ENCODE results near the gene CSF1. TPM values are rescaled to one million over a fixed set of nuclear protein-coding genes. Genes with fewer than 3 reads are reported as not detected.

The CSF1 gene
- total and polyA plus RNA-seq, 4 experiments from 2014 or later = 5.0 to 13.9 (median 11.4) TPM

GRCh38 chr1:109897259-109897955 lies 13.2 kb upstream of the CSF1 start:
- no peaks in the 10 kb centered on the region for H3K36me3 ChIP-seq (ENCODE audit: insufficient read depth, low read length)
- Mint-ChIP-seq H3K27me3 (no peaks in the 10 kb centered on the region), H3K27ac (no peak overlapping the region), H3K9me3 (no peaks in the 10 kb centered on the region), H3K36me3 (no peaks in the 10 kb centered on the region), H3K4me3 (no peak overlapping the region), H3K4me1 (peaks cover 0 to 5% (median 2%) of the 10 kb centered on the region in 4 donors)
- CTCF ChIA-PET (ENCODE audit: partially characterized antibody) = interaction anchor here (1.0 to 1.2 kb wide), 2 partner anchors 86 to 123 kb away, joined by 3 read pairs; no protein-coding TSS in a partner anchor
- H3K27ac ChIP-seq (ENCODE audit: low read depth, low read length) = no peak overlapping the region
- H3K27me3 ChIP-seq (ENCODE audit: insufficient read depth, low read length) = no peaks in the 10 kb centered on the region
- POLR2A ChIA-PET (ENCODE audit: partially characterized antibody) = interaction anchor here (1.6 to 1.7 kb wide), 2 partner anchors 9 to 107 kb away, joined by 4 to 8 read pairs; no protein-coding TSS in a partner anchor
- no peak for DNase-seq
- no peaks in the 10 kb centered on the region for H3K9me3 ChIP-seq (ENCODE audit: control insufficient read depth in 1 of 2, low read length in 2 of 2)
- H3K4me1 ChIP-seq (ENCODE audit: insufficient read depth, low read length) = peaks cover 16% of the 10 kb centered on the region
- intact Hi-C loops (cut with micrococcal nuclease) = no loop called here
- H3K4me3 ChIP-seq (ENCODE audit: low read length in 2 of 2) = no peak overlapping the region

GRCh38 chr1:109898842-109899241 lies 11.8 kb upstream of the CSF1 start:
- no peak for DNase-seq
- Histone ChIP-seq H3K36me3 (ENCODE audit: insufficient read depth, low read length) (no peaks in the 10 kb centered on the region), H3K4me1 (ENCODE audit: insufficient read depth, low read length) (peaks cover 16% of the 10 kb centered on the region), H3K9me3 (ENCODE audit: control insufficient read depth in 1 of 2, low read length in 2 of 2) (no peaks in the 10 kb centered on the region), H3K4me3 (ENCODE audit: low read length in 2 of 2) (no peak overlapping the region), H3K27ac (ENCODE audit: low read depth, low read length) (no peak overlapping the region), H3K27me3 (ENCODE audit: insufficient read depth, low read length) (no peaks in the 10 kb centered on the region)
- intact Hi-C loops (cut with micrococcal nuclease) = no loop called here
- ChIA-PET POLR2A (ENCODE audit: partially characterized antibody) (interaction anchor here (0.8 kb wide), 1 partner anchor 12 kb away, joined by 3 read pairs; no protein-coding TSS in a partner anchor), CTCF (ENCODE audit: partially characterized antibody) (no interaction called here)
- Mint-ChIP-seq H3K4me3 (no peak overlapping the region), H3K27ac (peak overlapping the region in 1 of 7 donors; percentile 10), H3K36me3 (no peaks in the 10 kb centered on the region), H3K4me1 (peaks cover 2 to 5% (median 4%) of the 10 kb centered on the region in 4 donors), H3K9me3 (no peaks in the 10 kb centered on the region), H3K27me3 (no peaks in the 10 kb centered on the region)

- Histone ChIP-seq H3K27ac (ENCODE audit: low read depth, low read length) (no peak overlapping the region), H3K4me3 (ENCODE audit: low read length in 2 of 2) (no peak overlapping the region), H3K9me3 (ENCODE audit: control insufficient read depth in 1 of 2, low read length in 2 of 2) (no peaks in the 10 kb centered on the region), H3K36me3 (ENCODE audit: insufficient read depth, low read length) (no peaks in the 10 kb centered on the region), H3K4me1 (ENCODE audit: insufficient read depth, low read length) (peaks cover 14% of the 10 kb centered on the region), H3K27me3 (ENCODE audit: insufficient read depth, low read length) (no peaks in the 10 kb centered on the region)
- intact Hi-C loops (cut with micrococcal nuclease) = no loop called here
- ChIA-PET CTCF (ENCODE audit: partially characterized antibody) (no interaction called here), POLR2A (ENCODE audit: partially characterized antibody) (no interaction called here)
- H3K4me1 Mint-ChIP-seq = peaks cover 7 to 14% (median 10%) of the 10 kb centered on the region in 4 donors
- DNase-seq = no peak
- no peak overlapping the region for H3K4me3 Mint-ChIP-seq
- no peak overlapping the region for H3K27ac Mint-ChIP-seq
- H3K9me3 Mint-ChIP-seq = no peaks in the 10 kb centered on the region
- H3K27me3 Mint-ChIP-seq = no peaks in the 10 kb centered on the region
- H3K36me3 Mint-ChIP-seq = no peaks in the 10 kb centered on the region
Observed at GRCh38 chr1:109901141-109901523, 9.5 kb upstream of the CSF1 start.

- H3K4me1 ChIP-seq (ENCODE audit: insufficient read depth, low read length) = peaks cover 14% of the 10 kb centered on the region
- intact Hi-C loops (cut with micrococcal nuclease) = no loop called here
- CTCF ChIA-PET (ENCODE audit: partially characterized antibody) = interaction anchor here (1.0 to 4.0 kb wide), 3 partner anchors 83 to 126 kb away, joined by 3 to 18 read pairs (median 3); partner anchors contain the start of gene AHCYL1
- Mint-ChIP-seq H3K27ac (peak overlapping the region in 1 of 7 donors; percentile 17), H3K4me1 (peaks cover 12 to 19% (median 14%) of the 10 kb centered on the region in 4 donors), H3K4me3 (no peak overlapping the region), H3K27me3 (no peaks in the 10 kb centered on the region), H3K9me3 (no peaks in the 10 kb centered on the region), H3K36me3 (peaks cover 0 to 2% of the 10 kb centered on the region in 2 donors)
- POLR2A ChIA-PET (ENCODE audit: partially characterized antibody) = no interaction called here
- no peaks in the 10 kb centered on the region for H3K36me3 ChIP-seq (ENCODE audit: insufficient read depth, low read length)
- no peak overlapping the region for H3K27ac ChIP-seq (ENCODE audit: low read depth, low read length)
- H3K27me3 ChIP-seq (ENCODE audit: insufficient read depth, low read length) = no peaks in the 10 kb centered on the region
- no peak overlapping the region for H3K4me3 ChIP-seq (ENCODE audit: low read length in 2 of 2)
- H3K9me3 ChIP-seq (ENCODE audit: control insufficient read depth in 1 of 2, low read length in 2 of 2) = no peaks in the 10 kb centered on the region
- DNase-seq = no peak
Observed at GRCh38 chr1:109901524-109902145, 9.0 kb upstream of the CSF1 start.

- H3K36me3 ChIP-seq (ENCODE audit: insufficient read depth, low read length) = no peaks in the 10 kb centered on the region
Observed at GRCh38 chr1:109902204-109902985, 8.3 kb upstream of the CSF1 start.

GRCh38 chr1:109903376-109903930 lies 7.2 kb upstream of the CSF1 start:
- intact Hi-C loops (cut with micrococcal nuclease) = no loop called here
- no peak overlapping the region for H3K4me3 Mint-ChIP-seq
- H3K9me3 Mint-ChIP-seq = no peaks in the 10 kb centered on the region
- Histone ChIP-seq H3K27me3 (ENCODE audit: insufficient read depth, low read length) (no peaks in the 10 kb centered on the region), H3K36me3 (ENCODE audit: insufficient read depth, low read length) (no peaks in the 10 kb centered on the region), H3K9me3 (ENCODE audit: control insufficient read depth in 1 of 2, low read length in 2 of 2) (no peaks in the 10 kb centered on the region), H3K4me3 (ENCODE audit: low read length in 2 of 2) (no peak overlapping the region), H3K27ac (ENCODE audit: low read depth, low read length) (no peak overlapping the region), H3K4me1 (ENCODE audit: insufficient read depth, low read length) (peaks cover 28% of the 10 kb centered on the region)
- peak overlapping the region in 5 of 7 donors; percentile 5 to 61 (median 18) for H3K27ac Mint-ChIP-seq
- no peaks in the 10 kb centered on the region for H3K27me3 Mint-ChIP-seq
- ChIA-PET CTCF (ENCODE audit: partially characterized antibody) (interaction anchor here (1.0 to 4.0 kb wide), 6 partner anchors 13 to 420 kb away, joined by 3 to 18 read pairs (median 9); partner anchors contain the start of genes AHCYL1 and ATXN7L2), POLR2A (ENCODE audit: partially characterized antibody) (interaction anchor here (0.9 to 5.8 kb wide), 5 partner anchors 8 to 354 kb away, joined by 3 to 48 read pairs (median 4); partner anchors contain the start of genes AHCYL1 and GNAI3)
- H3K4me1 Mint-ChIP-seq = peaks cover 18 to 35% (median 28%) of the 10 kb centered on the region in 4 donors
- H3K36me3 Mint-ChIP-seq = peaks cover 0 to 2% of the 10 kb centered on the region in 2 donors
- no peak for DNase-seq

More at GRCh38 chr1:109902204-109902985, 8.3 kb upstream of the CSF1 start:
- Histone ChIP-seq H3K9me3 (ENCODE audit: control insufficient read depth in 1 of 2, low read length in 2 of 2) (no peaks in the 10 kb centered on the region), H3K4me1 (ENCODE audit: insufficient read depth, low read length) (peaks cover 21% of the 10 kb centered on the region), H3K27ac (ENCODE audit: low read depth, low read length) (no peak overlapping the region), H3K27me3 (ENCODE audit: insufficient read depth, low read length) (no peaks in the 10 kb centered on the region), H3K4me3 (ENCODE audit: low read length in 2 of 2) (no peak overlapping the region)
- Mint-ChIP-seq H3K9me3 (no peaks in the 10 kb centered on the region), H3K27me3 (no peaks in the 10 kb centered on the region), H3K27ac (peak overlapping the region in 3 of 7 donors; percentile 26 to 70 (median 65)), H3K4me1 (peaks cover 15 to 27% (median 21%) of the 10 kb centered on the region in 4 donors), H3K4me3 (no peak overlapping the region), H3K36me3 (peaks cover 0 to 2% of the 10 kb centered on the region in 2 donors)
- DNase-seq = no peak
- POLR2A ChIA-PET (ENCODE audit: partially characterized antibody) = no interaction called here
- CTCF ChIA-PET (ENCODE audit: partially characterized antibody) = interaction anchor here (1.0 to 4.0 kb wide), 4 partner anchors 82 to 127 kb away, joined by 3 to 18 read pairs (median 10); partner anchors contain the start of gene AHCYL1
- intact Hi-C loops (cut with micrococcal nuclease) = no loop called here

All from CD4-positive, alpha-beta memory T cell (primary cell).